ENCODE results near the gene ZFP92. TPM values are rescaled to one million over a fixed set of nuclear protein-coding genes. Genes with fewer than 3 reads are reported as not detected.
"Not testable (repeated sequence)": the region's sequence is repeated elsewhere in the genome, so short reads cannot be mapped to it uniquely, and the experiment has no call there.

Gene ZFP92
- polyA plus RNA-seq, 1 donor from 2014 or later = 0.21 TPM

- no peaks in the 10 kb centered on the region for H3K9me3 Mint-ChIP-seq
- peaks cover 0 to 4% (median 0%) of the 10 kb centered on the region in 3 donors for H3K4me1 Mint-ChIP-seq
- H3K36me3 Mint-ChIP-seq = no peaks in the 10 kb centered on the region
Observed at GRCh38 chrX:153396320-153397195, 14.7 kb upstream of the ZFP92 start.

DNA sequence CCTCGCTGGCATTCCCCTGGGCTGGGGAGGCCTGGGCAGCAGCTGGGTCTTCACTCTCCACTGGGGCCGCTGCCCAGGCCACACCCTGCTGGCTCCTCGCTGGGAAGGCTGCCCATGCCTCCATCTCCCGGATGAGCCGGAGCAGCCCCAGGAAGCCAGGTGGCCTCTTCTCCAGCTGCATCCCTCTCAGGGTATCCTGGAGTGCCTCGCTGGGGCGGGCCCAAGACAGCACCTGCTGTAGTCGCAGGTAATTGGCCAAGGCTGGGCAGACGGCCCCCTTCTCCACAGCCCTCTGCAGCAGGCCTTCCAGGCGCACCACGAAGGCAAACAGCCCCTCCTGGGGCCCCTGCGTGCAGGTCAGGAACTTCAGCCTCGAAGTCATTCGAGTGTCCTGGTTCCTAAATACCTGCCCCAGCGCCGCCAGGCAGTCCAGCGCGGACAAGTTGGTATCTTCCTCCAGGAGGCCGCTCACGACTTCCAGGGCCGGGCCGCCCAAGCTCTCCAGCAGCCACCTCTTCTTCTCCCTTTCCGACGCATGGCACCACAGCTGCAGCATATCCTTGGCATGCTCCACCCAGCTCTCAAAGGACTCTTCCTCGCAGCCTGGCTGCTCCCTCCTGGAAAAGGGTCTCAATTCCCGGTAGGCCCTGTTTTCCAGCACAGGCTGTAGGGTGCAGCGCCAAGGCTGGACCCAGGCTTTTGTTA lies 13.9 kb upstream of the ZFP92 start:
- Mint-ChIP-seq H3K9me3 (no peaks in the 10 kb centered on the region), H3K4me3 (no peak overlapping the region), H3K4me1 (peaks cover 0 to 4% (median 0%) of the 10 kb centered on the region in 3 donors), H3K27me3 (peaks cover 3% of the 10 kb centered on the region), H3K36me3 (no peaks in the 10 kb centered on the region), H3K27ac (no peak overlapping the region)

More at GRCh38 chrX:153396320-153397195, 14.7 kb upstream of the ZFP92 start:
- no peak overlapping the region for H3K4me3 Mint-ChIP-seq
- peaks cover 3% of the 10 kb centered on the region for H3K27me3 Mint-ChIP-seq
- H3K27ac Mint-ChIP-seq = no peak overlapping the region

DNA sequence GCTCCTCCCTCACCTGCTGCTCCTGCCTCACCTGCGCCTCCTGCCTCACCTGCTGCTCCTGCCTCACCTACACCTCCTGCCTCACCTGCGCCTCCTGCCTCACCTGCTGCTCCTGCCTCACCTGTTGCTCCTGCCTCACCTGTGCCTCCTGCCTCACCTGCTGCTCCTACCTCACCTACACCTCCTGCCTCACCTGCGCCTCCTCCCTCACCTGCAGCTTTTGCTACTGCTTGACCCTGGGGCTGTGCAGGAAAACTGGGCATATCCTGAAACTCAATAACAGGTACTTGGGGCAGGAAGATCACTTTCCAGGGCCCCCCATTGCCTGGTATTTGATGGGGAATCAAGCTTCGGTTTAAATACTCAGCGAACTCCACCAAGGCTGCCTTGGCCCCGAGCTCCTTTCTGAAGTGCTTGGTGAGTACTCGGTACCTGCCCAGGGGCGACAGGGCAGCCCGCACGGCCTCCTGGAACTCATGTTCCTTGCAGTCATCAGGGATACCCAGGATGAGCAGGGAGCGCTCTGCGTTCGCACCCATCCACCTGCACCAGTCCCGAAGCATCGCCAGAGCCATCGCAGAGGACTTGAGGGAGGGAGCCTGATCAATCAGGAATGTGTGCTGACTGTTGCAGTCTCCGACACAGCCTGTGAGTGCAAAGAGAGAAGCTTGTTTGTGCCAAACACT lies 12.9 kb upstream of the ZFP92 start:
- Mint-ChIP-seq H3K9me3 (no peaks in the 10 kb centered on the region), H3K4me3 (no peak overlapping the region), H3K27me3 (peaks cover 3% of the 10 kb centered on the region), H3K36me3 (no peaks in the 10 kb centered on the region), H3K27ac (no peak overlapping the region), H3K4me1 (peaks cover 0 to 4% (median 0%) of the 10 kb centered on the region in 3 donors)

- no peak overlapping the region for H3K27ac Mint-ChIP-seq
- no peaks in the 10 kb centered on the region for H3K36me3 Mint-ChIP-seq
- no peaks in the 10 kb centered on the region for H3K9me3 Mint-ChIP-seq
- H3K4me3 Mint-ChIP-seq = peak overlapping the region in 1 of 4 donors; percentile 38
- peaks cover 3% of the 10 kb centered on the region for H3K27me3 Mint-ChIP-seq
- H3K4me1 Mint-ChIP-seq = peaks cover 0 to 4% (median 0%) of the 10 kb centered on the region in 3 donors
Observed at GRCh38 chrX:153400146-153401132, 10.8 kb upstream of the ZFP92 start.

DNA sequence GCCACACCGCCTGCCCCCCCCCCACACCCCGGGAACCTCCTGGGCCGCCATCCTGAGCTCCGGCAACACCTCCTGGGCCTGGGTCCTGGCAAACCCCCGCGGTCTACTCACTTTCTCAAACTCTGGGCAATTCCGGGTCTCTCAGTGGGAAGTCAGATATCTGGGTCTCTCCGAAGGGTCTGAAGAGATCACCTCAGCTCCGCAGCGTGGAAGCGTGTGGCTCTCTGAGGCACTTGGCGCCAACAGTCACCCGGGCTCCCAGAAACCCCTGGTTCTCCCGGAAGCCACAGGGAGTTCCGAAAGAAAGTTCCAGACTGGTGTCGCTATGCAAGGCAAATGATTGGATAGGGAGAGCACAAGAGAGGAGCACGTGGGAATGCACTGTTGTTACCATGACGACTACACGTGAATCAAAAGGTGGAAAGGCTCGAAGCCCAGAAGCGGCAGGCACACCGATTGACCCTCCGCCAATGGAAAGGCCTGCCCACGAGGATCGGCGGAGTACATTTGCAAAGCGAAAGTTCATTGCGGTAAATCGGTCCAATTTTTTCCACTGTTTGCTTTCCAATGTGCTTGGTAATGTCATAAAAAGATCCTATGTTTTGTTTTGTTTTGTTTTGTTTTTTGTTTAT lies 10.0 kb upstream of the ZFP92 start, which contains the start of gene PNMA6E:
Gene PNMA6E (minus strand): TSS at position 218 of the 632 bp plus-strand sequence. CDS start 2,501 bp downstream, outside the sequence.
- H3K4me3 Mint-ChIP-seq = peak within 1 kb of the TSS in 1 of 4 donors; percentile 47
- no peaks in the 10 kb centered on the region for H3K9me3 Mint-ChIP-seq
- no peak within 1 kb of the TSS for H3K27ac Mint-ChIP-seq
- H3K27me3 Mint-ChIP-seq = no peaks in the 10 kb centered on the region
- no peaks in the 10 kb centered on the region for H3K36me3 Mint-ChIP-seq
- H3K4me1 Mint-ChIP-seq = peaks cover 0 to 4% (median 0%) of the 10 kb centered on the region in 3 donors

GRCh38 chrX:153404333-153404732 lies 6.9 kb upstream of the ZFP92 start:
- H3K9me3 Mint-ChIP-seq, H3K27ac Mint-ChIP-seq, H3K36me3 Mint-ChIP-seq, H3K27me3 Mint-ChIP-seq, H3K4me3 Mint-ChIP-seq, H3K4me1 Mint-ChIP-seq: not testable (repeated sequence)

DNA sequence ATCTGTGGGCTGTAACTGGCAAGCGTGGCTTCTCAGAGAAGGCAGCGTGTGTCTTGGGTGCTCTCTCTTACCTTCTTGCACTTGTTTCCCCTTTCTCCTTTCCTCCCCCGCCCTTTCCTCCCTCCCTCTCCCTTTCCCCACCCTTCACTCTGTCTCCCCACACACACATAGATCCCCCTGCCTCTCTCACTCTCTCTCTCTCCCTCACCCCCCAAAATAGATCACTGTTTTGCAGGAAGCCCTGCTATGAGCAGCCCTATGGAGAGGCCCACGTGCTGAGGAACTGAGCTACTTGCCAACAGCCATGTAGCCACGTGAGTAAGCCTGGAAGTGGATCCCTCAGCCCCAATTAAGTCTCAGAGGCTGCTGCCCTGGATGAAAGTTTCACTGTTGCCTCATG lies 5.8 kb upstream of the ZFP92 start:
- H3K36me3 Mint-ChIP-seq = no peaks in the 10 kb centered on the region
- H3K9me3 Mint-ChIP-seq = no peaks in the 10 kb centered on the region
- H3K4me1 Mint-ChIP-seq = peaks cover 0 to 2% (median 0%) of the 10 kb centered on the region in 3 donors
- H3K27ac Mint-ChIP-seq = no peak overlapping the region
- no peak overlapping the region for H3K4me3 Mint-ChIP-seq
- no peaks in the 10 kb centered on the region for H3K27me3 Mint-ChIP-seq

DNA sequence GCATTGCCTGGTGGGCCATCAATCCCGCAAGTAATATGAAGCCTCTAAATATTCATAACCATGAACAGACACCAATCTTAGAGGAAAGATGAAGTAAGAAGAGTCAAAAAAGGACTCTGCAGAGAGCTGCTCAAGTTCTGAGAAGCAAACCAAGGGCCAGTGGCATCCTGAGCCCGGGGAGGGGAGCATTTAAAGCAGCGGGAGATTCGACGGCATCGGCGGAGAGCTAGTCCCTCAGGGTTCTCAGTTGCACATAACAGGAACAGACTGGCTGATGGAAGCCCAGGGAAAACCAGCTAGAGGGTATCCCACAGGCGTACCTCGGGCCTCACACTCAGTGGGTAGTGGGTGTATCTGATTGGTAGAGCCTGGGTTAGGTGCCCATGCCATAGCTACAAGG lies 5.3 kb upstream of the ZFP92 start:
- Mint-ChIP-seq H3K4me1 (peaks cover 0 to 6% (median 4%) of the 10 kb centered on the region in 3 donors), H3K9me3 (no peaks in the 10 kb centered on the region), H3K27me3 (no peaks in the 10 kb centered on the region), H3K27ac (no peak overlapping the region), H3K4me3 (no peak overlapping the region), H3K36me3 (no peaks in the 10 kb centered on the region)

DNA sequence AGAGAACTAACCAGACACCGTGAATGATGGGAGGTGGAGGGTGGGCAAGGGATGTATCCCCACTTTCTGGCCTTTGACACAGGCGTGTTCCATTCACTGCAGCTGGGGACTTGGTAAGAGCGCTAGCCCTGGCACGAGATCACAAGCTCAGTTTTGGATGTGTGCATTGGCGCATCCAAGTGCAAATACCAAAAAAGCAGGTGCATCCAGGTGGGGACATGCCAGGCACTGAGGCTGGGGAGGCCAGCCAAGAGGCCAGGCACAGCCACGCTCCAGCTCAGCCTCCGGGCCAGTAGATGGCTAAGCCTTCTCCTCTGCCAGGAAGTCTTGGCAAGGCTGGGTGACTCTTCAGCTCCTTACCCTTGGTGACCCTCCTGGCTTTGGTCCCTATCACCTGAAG lies 4.4 kb upstream of the ZFP92 start:
- no peaks in the 10 kb centered on the region for H3K36me3 Mint-ChIP-seq

GRCh38 chrX:153407736-153408135 lies 3.5 kb upstream of the ZFP92 start:
- H3K27me3 Mint-ChIP-seq = peaks cover 3% of the 10 kb centered on the region
- H3K27ac Mint-ChIP-seq = no peak overlapping the region
- H3K36me3 Mint-ChIP-seq = no peaks in the 10 kb centered on the region
- no peaks in the 10 kb centered on the region for H3K9me3 Mint-ChIP-seq
- H3K4me3 Mint-ChIP-seq = no peak overlapping the region
- peaks cover 7 to 12% (median 7%) of the 10 kb centered on the region in 3 donors for H3K4me1 Mint-ChIP-seq

More for the DNA sequence above, 4.4 kb upstream of the ZFP92 start:
- no peak overlapping the region for H3K27ac Mint-ChIP-seq
- H3K9me3 Mint-ChIP-seq = no peaks in the 10 kb centered on the region
- peaks cover 1 to 7% (median 6%) of the 10 kb centered on the region in 3 donors for H3K4me1 Mint-ChIP-seq
- no peaks in the 10 kb centered on the region for H3K27me3 Mint-ChIP-seq
- no peak overlapping the region for H3K4me3 Mint-ChIP-seq

- no peak overlapping the region for H3K4me3 Mint-ChIP-seq
- H3K27ac Mint-ChIP-seq = no peak overlapping the region
- peaks cover 3% of the 10 kb centered on the region for H3K27me3 Mint-ChIP-seq
- H3K4me1 Mint-ChIP-seq = peaks cover 7 to 12% (median 7%) of the 10 kb centered on the region in 3 donors
- H3K36me3 Mint-ChIP-seq = no peaks in the 10 kb centered on the region
- H3K9me3 Mint-ChIP-seq = no peaks in the 10 kb centered on the region
Observed at GRCh38 chrX:153408221-153408721, 3.0 kb upstream of the ZFP92 start.

- Mint-ChIP-seq H3K9me3 (no peaks in the 10 kb centered on the region), H3K27ac (no peak overlapping the region), H3K36me3 (no peaks in the 10 kb centered on the region), H3K27me3 (peaks cover 3% of the 10 kb centered on the region), H3K4me3 (no peak overlapping the region), H3K4me1 (peaks cover 7 to 12% (median 9%) of the 10 kb centered on the region in 3 donors)
Observed at GRCh38 chrX:153408871-153409351, 2.4 kb upstream of the ZFP92 start.

GRCh38 chrX:153409414-153410101 lies 1.7 kb upstream of the ZFP92 start:
- Mint-ChIP-seq H3K36me3 (no peaks in the 10 kb centered on the region), H3K27ac (no peak overlapping the region), H3K27me3 (peaks cover 3% of the 10 kb centered on the region), H3K4me3 (no peak overlapping the region), H3K9me3 (no peaks in the 10 kb centered on the region), H3K4me1 (peaks cover 7 to 12% (median 9%) of the 10 kb centered on the region in 3 donors)

All from IgD-negative memory B cell (primary cell).